Progenitor cell of endocrine pancreas (in vitro differentiated cells): ENCODE measurements around the gene ERICH4. TPM values are rescaled to one million over a fixed set of nuclear protein-coding genes. Genes with fewer than 3 reads are reported as not detected.
"Not testable (repeated sequence)": the region's sequence is repeated elsewhere in the genome, so short reads cannot be mapped to it uniquely, and the experiment has no call there.

Source experiments
- DNase-seq: peaks from one replicate; pipeline ENCODE4 v3.0.0; 2021; ENCODE audit warnings: low spot score; ENCODE audit not compliant: unreplicated experiment
- H3K27ac Mint-ChIP-seq: 2 replicates; pipeline ENCODE4 v1.8.0; 2021; ENCODE audit warnings: mild to moderate bottlenecking, moderate library complexity, mixed read lengths
- H3K27me3 Mint-ChIP-seq: 2 replicates; pipeline ENCODE4 v1.8.0; 2021; ENCODE audit warnings: mixed read lengths
- H3K36me3 Mint-ChIP-seq: 2 replicates; pipeline ENCODE4 v1.8.0; 2022; ENCODE audit warnings: mixed read lengths; ENCODE audit not compliant: insufficient read depth
- H3K4me1 Mint-ChIP-seq: 2 replicates; pipeline ENCODE4 v1.8.0; 2021; ENCODE audit warnings: low read depth, mixed read lengths
- H3K4me3 Mint-ChIP-seq: 2 replicates; pipeline ENCODE4 v1.8.0; 2021; ENCODE audit warnings: low read depth, mild to moderate bottlenecking, moderate library complexity, mixed read lengths
- H3K9me3 Mint-ChIP-seq: 2 replicates; pipeline ENCODE4 v1.8.0; 2021; ENCODE audit warnings: low read depth, mixed read lengths
- total RNA-seq: library from RNA; stranded (reverse); gene quantifications from 2 replicates; pipeline ENCODE4 v1.2.1, GENCODE V29; 2021
- TF ChIP-seq, protein P1 (sequence below): fragments of 200-600 bp; sonication (generic); IDR thresholded peaks from one replicate; pipeline ENCODE4 v1.5.0; 2021; ENCODE audit warnings: antibody characterized with exemption, mild to moderate bottlenecking; ENCODE audit not compliant: unreplicated experiment

ERICH4 gene
- total RNA-seq, 1 donor from 2014 or later = not detected

DNA sequence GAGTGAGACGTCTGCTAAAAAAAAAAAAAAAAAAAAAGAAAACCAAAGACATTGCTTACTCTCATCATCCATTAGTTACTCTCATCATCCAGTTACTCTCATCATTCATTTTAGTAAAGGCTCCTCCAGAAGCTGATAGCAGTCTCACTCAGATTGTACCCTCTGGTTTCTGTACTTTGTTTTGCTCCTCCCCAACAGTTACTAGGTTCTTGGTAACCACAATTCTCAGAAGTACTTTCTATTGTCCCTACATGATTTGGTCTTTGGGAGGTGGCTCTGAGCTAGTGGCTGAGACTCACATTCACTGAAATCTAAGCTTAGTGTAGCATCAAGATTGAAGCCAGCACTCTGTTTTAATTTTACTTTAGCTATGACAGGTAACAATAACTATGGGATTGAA, 14.3 kb downstream of the ERICH4 start:
- H3K27me3 Mint-ChIP-seq = peaks cover 8% of the 10 kb centered on the region
- no peak overlapping the region for H3K4me3 Mint-ChIP-seq
- no peak overlapping the region for H3K27ac Mint-ChIP-seq
- H3K36me3 Mint-ChIP-seq = no peaks in the 10 kb centered on the region
- no peak for DNase-seq
- no peaks in the 10 kb centered on the region for H3K4me1 Mint-ChIP-seq
- TF ChIP-seq, protein P1, sequence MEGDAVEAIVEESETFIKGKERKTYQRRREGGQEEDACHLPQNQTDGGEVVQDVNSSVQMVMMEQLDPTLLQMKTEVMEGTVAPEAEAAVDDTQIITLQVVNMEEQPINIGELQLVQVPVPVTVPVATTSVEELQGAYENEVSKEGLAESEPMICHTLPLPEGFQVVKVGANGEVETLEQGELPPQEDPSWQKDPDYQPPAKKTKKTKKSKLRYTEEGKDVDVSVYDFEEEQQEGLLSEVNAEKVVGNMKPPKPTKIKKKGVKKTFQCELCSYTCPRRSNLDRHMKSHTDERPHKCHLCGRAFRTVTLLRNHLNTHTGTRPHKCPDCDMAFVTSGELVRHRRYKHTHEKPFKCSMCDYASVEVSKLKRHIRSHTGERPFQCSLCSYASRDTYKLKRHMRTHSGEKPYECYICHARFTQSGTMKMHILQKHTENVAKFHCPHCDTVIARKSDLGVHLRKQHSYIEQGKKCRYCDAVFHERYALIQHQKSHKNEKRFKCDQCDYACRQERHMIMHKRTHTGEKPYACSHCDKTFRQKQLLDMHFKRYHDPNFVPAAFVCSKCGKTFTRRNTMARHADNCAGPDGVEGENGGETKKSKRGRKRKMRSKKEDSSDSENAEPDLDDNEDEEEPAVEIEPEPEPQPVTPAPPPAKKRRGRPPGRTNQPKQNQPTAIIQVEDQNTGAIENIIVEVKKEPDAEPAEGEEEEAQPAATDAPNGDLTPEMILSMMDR = no peak
- peaks cover 9% of the 10 kb centered on the region for H3K9me3 Mint-ChIP-seq

DNA sequence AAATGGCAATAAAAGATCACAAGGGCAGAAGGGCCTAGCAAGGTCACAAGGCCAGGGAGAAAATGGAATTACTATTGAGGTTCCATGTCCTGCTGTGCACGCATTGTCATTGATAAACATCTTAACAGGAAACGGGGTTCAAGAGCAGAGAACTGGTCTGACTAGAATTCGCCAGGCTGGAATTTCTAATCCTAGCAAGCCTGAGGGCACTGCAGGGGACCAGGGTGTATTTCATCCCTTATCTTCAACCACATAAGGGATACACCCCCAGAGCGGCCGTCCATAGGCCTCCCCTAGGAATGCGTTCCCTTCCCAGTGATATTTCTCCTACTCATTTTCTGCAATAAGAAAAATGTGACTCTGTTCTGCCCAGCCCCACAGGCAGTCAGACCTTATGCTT, 19.5 kb downstream of the ERICH4 start:
- Mint-ChIP-seq H3K4me1 (no peaks in the 10 kb centered on the region), H3K4me3 (no peak overlapping the region), H3K27ac (no peak overlapping the region), H3K36me3 (no peaks in the 10 kb centered on the region), H3K27me3 (no peaks in the 10 kb centered on the region), H3K9me3 (peaks cover 39% of the 10 kb centered on the region)
- no peak for DNase-seq
- TF ChIP-seq, protein P1 = no peak

DNA sequence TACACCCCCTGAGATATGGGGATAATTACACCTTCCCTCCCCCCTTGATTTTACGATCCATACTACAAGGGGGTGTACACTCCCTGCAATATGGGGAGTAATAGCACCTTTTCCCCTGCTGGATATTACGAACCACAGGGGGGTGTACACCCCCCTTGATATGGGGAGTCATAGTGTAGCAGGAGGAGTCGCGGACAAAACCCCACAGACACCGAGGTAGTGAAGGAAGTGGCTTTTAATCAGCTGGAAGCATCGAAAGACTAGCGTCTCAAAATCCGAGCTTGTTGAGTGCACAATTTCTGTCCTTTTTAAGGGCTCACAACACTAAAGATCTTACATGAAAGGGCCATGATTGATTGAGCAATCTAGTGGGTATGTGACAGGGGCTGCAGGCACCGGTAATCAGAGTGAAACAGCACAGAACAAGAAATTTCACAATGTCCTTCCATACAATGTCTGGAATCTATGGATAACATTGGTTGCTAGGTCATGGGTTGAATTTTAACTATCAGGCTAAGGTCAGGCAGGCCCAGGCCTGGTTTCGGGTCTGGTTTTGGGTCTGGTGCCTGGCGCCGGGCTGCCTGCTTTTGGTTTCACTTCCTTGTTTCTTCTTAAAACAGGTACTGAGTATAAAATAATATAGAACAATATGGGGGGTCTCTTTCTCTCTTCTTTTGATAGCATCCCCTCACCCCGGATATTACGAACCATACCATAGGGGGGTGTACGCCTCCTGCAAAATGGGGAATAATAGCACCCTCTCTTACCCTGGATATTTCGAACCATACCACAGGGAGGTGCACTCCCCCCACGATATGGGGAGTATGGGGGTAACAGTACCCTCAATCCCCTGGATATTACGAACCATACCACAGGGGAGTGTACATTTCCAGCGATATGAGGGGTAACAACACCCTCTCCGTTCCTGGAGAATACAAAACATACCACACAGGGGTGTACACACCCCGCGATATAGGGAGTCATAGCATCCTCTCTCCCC, 20.6 kb downstream of the ERICH4 start:
- H3K27me3 Mint-ChIP-seq, H3K4me1 Mint-ChIP-seq: not testable (repeated sequence)

DNA sequence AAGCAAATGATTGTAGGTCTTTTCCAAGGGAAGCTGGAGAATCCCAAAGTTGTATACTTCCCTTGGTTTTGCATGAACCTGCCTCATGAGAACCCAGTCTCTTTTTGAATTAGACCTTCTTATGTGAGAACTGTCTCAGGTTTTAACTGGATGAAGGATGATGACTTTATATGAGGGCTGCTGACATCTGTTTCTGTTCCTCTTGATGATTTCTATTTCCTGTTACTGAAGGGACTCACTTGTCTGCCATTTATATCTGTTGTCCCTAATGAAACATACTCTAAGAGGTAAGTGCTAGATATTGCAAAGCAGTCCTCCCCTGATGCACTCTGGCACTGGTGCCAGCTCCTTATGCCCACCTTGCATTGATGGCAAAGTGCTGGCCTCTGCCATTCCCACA, 33.6 kb downstream of the ERICH4 start:
- H3K27me3 Mint-ChIP-seq = no peaks in the 10 kb centered on the region
- TF ChIP-seq, protein P1 = no peak
- H3K4me3 Mint-ChIP-seq = no peak overlapping the region
- no peak for DNase-seq
- H3K36me3 Mint-ChIP-seq = no peaks in the 10 kb centered on the region
- no peak overlapping the region for H3K27ac Mint-ChIP-seq
- H3K9me3 Mint-ChIP-seq = peaks cover 54% of the 10 kb centered on the region
- no peaks in the 10 kb centered on the region for H3K4me1 Mint-ChIP-seq

More for the DNA sequence above, 20.6 kb downstream of the ERICH4 start:
- DNase-seq, H3K27ac Mint-ChIP-seq, H3K4me3 Mint-ChIP-seq, H3K36me3 Mint-ChIP-seq: not testable (repeated sequence)
- peaks cover 40% of the 10 kb centered on the region for H3K9me3 Mint-ChIP-seq

DNA sequence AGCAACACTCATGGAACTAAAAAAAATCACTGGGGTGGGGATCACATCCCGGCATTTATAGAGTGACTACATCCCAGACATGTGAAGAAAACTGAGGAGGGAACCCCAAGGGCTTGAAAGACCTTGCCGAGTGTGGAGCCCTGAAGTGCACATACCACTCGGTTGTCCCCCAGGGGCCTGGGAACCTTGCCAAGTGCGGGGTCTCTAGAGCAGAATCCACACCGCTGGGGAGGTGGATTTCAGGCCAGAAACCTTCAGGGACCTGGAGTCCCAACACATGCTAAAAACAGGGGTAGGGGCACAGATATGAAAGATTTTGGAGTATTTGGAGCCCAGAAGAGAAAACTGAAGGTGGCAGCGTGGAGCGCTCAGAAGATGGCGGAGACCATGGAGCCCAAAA, 35.2 kb downstream of the ERICH4 start:
- peaks cover 43% of the 10 kb centered on the region for H3K9me3 Mint-ChIP-seq
- no peak for DNase-seq
- no peaks in the 10 kb centered on the region for H3K4me1 Mint-ChIP-seq
- no peak overlapping the region for H3K4me3 Mint-ChIP-seq
- H3K27me3 Mint-ChIP-seq = no peaks in the 10 kb centered on the region
- no peaks in the 10 kb centered on the region for H3K36me3 Mint-ChIP-seq
- no peak overlapping the region for H3K27ac Mint-ChIP-seq
- TF ChIP-seq, protein P1 = no peak
